ENCODE results near the gene MSRB2.

DNA sequence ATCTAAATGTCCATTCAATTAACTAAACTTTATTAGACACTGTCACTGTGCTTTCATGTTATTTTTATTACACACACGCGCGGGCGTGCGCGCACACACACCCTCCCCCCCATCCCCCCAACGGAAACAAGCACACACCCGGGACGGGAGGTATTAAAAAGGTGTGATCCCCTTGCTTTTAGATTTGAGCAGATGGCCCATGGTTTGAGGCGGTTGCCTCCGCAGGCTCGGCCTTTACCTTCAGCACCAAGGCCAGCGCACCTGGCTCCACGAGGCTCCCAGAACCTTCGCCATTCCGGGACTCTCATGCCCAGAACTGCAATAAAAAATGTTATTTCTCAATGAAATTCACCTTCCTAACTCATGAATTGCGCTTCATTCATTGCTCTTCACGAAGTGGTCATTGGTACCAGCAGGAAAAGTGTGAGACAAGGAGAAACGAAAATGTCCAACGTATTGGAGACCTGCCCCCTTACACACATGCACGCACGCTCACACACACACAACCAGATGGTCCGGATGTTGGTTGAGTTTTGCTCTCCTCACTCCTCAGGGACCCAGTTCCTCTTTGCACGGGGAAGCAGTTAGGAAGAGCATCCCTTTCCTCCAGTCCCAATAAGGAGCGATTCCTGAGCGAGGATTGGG lies 76.0 kb downstream of the MSRB2 start:
- TF ChIP-seq, protein P1, sequence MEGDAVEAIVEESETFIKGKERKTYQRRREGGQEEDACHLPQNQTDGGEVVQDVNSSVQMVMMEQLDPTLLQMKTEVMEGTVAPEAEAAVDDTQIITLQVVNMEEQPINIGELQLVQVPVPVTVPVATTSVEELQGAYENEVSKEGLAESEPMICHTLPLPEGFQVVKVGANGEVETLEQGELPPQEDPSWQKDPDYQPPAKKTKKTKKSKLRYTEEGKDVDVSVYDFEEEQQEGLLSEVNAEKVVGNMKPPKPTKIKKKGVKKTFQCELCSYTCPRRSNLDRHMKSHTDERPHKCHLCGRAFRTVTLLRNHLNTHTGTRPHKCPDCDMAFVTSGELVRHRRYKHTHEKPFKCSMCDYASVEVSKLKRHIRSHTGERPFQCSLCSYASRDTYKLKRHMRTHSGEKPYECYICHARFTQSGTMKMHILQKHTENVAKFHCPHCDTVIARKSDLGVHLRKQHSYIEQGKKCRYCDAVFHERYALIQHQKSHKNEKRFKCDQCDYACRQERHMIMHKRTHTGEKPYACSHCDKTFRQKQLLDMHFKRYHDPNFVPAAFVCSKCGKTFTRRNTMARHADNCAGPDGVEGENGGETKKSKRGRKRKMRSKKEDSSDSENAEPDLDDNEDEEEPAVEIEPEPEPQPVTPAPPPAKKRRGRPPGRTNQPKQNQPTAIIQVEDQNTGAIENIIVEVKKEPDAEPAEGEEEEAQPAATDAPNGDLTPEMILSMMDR (IDR thresholded peaks at IDR 0.05; ENCODE audit: poor library complexity, severe bottlenecking): no peak
- TF ChIP-seq POLR2AphosphoS5 (IDR thresholded peaks at IDR 0.05): no peak
- TF ChIP-seq EP300 (conservative IDR thresholded peaks at IDR 0.05; ENCODE audit: poor library complexity, severe bottlenecking): no peak
- no peak for TF ChIP-seq EZH2 (IDR thresholded peaks at IDR 0.05; ENCODE audit: borderline replicate concordance, insufficient read depth, low read length, poor library complexity, severe bottlenecking)

Measured in neural cell (in vitro differentiated cells).